HG02943 (cell line): ENCODE results near the gene USP35.

Source experiments
- ATAC-seq: cut with Tn5 transposase; IDR thresholded peaks from one replicate; pipeline ENCODE4 v1.9.1; 2021; ENCODE audit warnings: mild to moderate bottlenecking, low read depth, moderate library complexity; ENCODE audit not compliant: unreplicated experiment

USP35 gene

DNA sequence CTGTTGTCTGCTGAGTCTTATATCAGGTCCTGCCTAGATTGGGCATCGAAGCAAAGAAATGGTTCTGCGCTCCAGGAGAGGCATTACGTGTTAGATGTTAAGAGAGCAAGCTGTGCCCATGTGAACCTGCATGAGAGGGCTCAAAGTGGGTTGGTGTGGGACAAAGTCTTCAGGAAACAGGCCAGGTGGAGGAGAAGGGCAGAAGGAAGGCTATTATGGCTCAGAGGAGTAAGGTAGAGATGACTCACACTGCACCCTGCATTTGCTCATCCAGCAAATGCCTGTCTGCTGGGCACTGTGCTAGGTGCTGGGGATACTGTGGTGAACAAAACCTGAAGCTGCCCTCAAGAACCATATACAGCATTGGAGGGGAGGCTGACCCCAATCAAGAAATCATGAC lies 5.8 kb downstream of the USP35 start:
- ATAC-seq: no peak

DNA sequence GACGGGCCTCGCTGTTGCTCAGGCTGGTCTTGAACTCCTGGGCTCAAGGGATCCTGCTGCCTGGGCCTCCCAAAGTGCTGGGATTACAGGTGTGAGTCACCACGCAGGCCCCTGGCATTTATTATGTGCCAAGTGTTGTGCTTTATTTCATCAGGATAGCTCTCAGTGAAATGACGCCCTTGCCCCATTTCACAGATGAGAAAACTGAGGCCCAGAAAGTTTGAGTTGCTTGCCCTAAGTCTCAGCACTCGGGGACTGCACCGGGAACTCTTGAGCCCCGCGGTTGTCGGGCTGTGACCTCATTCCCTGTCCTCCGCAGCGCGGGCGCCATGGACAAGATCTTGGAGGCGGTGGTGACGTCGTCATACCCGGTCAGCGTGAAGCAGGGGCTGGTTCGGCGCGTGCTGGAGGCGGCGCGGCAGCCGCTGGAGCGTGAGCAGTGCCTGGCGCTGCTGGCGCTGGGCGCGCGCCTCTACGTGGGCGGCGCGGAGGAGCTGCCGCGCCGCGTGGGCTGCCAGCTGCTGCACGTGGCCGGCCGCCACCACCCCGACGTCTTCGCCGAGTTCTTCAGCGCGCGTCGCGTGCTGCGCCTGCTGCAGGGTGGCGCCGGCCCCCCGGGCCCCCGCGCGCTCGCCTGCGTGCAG lies 7.3 kb downstream of the USP35 start:
- ATAC-seq: no peak

DNA sequence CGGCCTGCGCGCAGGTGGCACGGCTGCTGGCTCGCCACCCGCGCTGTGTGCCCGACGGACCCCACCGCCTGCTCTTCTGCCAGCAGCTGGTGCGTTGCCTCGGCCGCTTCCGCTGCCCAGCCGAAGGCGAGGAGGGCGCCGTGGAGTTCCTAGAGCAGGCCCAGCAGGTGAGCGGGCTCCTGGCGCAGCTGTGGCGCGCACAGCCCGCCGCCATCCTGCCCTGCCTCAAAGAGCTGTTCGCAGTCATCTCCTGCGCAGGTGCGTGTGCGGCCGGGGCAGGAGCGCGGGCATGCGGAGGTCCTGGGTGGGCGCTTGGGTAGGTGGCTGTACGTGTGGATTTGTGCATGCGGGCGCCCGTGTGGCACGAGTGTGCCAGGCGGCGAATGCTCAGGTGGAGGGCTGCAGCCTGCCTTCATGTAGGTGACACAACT lies 8.0 kb downstream of the USP35 start:
- no peak for ATAC-seq

GRCh38 chr11:78197816-78198215 lies 9.1 kb downstream of the USP35 start:
- no peak for ATAC-seq

- ATAC-seq: no peak
Measured at GRCh38 chr11:78199015-78199652, 10.4 kb downstream of the USP35 start.

DNA sequence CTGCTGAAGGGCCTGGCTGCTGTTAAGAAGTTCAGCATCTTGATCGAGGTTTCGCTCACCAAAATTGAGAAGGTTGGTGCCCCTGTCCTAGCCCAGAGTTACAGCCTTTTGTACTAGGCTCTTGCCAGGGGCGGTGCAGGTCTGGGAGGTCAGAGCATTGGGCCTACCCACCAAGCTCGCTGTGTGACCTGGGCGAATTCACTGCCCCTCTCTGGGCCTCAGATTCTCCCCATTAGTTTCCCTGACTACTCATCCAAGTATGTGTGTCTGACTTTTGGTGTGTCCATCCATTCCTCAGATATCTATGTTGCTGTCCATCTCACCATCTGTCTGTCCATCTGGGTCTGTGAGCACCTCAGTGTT lies 10.9 kb downstream of the USP35 start:
- ATAC-seq: no peak

- ATAC-seq: no peak
Measured at GRCh38 chr11:78200061-78200460, 11.3 kb downstream of the USP35 start.

GRCh38 chr11:78200553-78200952 lies 11.8 kb downstream of the USP35 start:
- no peak for ATAC-seq

- no peak for ATAC-seq
Measured at GRCh38 chr11:78201096-78201818, 12.5 kb downstream of the USP35 start.

DNA sequence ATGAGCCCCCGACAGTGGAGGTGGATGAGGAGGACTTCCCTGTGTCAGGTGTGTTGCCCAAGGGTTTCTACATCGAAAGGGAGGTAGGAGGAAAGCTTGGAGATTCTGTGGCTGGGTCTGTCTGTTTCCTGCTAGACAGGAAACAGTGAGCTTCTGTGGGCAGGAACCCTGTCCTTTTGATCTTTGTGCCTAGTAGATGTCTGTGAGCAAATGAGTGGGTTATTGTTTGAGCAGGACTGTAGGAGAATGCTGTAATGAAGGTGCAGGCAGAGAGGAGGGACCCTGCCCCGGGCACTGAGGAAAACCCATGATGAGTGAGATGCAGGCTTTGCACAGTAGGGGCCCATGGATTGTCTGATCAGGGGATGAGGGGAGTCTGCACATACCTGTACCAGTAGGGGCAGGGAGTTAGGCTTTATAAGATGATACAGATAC lies 14.0 kb downstream of the USP35 start:
- ATAC-seq: no peak

GRCh38 chr11:78203184-78203583 lies 14.5 kb downstream of the USP35 start:
- no peak for ATAC-seq

GRCh38 chr11:78205256-78205655 lies 16.5 kb downstream of the USP35 start:
- no peak for ATAC-seq

DNA sequence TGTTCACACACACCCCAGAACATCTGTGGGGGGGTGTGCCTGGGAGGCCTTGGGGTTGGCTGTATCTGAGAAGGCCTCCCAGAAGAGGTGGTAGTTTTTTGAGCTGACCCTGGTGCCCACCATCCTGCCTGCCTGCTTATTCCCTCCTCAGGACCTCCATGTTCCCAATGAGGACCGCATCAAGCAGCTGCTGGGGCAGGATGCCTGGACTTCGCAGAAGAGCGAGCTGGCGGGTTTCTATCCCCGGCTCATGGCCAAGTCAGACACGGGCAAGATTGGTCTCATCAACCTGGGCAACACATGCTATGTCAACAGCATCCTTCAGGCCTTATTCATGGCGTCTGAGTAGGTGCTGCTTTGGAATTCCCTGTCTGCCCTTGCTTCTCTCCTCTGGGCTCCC lies 17.0 kb downstream of the USP35 start:
- ATAC-seq: no peak

DNA sequence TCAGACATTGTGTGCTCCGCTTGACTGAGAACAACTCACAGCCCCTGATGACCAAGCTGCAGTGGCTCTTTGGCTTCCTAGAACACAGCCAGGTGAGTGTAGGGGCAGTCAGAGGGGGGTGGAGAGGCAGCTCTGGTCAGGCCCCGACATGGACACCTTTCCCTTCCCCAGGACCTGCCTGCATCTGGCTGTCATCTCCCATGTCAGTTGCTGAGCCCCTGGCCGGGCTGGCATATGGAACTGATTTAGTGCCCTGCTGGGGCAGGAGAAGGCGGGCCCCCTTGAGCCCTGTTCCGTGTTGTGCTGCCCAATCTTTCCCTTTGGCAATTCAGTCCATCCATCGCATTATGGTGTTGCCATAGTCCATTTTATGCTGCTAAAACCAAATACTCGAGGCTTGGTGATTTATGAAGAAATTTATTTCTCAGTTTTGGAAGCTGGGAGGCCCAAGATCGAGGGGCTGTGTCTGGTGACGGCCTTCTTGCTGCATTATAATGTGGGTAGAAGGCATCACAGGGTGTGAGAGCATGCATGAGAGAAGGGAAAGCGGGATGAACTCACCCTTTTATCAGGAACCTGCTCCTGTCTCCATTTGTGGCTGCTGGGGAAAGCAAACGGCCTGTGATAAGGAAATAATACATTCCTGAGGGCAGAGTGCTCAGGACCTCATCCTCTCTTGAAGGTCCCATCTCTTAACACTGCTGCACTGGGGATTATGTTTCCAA lies 19.0 kb downstream of the USP35 start:
- no peak for ATAC-seq

DNA sequence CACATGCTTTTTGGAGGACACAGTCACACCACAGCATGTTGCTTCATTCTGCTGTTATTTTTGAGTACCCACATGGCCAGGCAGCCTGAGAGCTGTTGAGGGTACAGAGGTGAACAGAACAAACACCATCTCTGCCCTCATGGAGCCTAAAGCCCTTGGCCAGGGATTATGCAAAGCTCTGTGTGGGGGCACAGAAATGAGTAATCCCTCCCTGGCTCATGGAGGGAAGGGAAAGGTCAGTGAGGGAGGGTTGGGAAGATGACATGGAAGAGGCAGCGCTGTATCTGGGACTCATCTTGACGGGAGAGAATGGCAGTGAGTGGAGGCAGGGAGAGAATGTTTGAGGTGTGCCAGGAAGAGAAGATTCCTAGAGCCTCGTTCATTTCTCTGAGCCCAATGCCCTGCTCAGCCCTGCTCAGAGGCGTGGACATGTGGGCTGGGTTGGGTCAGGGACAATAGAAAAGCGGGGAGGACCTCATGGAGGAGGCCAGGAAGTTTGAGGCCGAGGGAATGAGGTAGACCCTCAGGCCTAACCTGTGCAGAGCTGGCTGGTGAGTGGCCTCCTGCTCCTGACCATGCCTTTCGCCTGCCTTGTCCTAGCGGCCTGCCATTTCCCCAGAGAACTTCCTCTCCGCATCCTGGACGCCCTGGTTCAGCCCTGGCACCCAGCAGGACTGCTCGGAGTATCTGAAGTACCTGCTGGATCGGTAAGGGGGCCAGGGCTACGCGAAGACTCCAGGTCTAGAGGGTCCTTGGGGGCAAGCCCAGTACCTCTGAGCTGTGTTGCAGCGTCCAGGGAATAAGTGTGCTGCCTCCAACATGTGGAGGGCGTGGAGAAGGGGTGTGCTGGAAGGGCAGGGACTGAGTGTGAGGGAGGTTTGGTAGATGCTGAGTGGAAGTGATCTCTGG lies 19.8 kb downstream of the USP35 start:
- ATAC-seq: no peak

- no peak for ATAC-seq
Measured at GRCh38 chr11:78209478-78209877, 20.8 kb downstream of the USP35 start.

GRCh38 chr11:78210000-78210608 lies 21.4 kb downstream of the USP35 start:
- ATAC-seq: no peak

- ATAC-seq: no peak
Measured at GRCh38 chr11:78211565-78211964, 22.8 kb downstream of the USP35 start.

GRCh38 chr11:78212586-78213371 lies 24.1 kb downstream of the USP35 start:
- no peak for ATAC-seq
